ENCODE measurements around the gene FANCE.
"Not testable (repeated sequence)": the region's sequence is repeated elsewhere in the genome, so short reads cannot be mapped to it uniquely, and the experiment has no call there.

Gene FANCE

GRCh38 chr6:35500782-35501181, 48.6 kb downstream of the FANCE start:
- DNase-seq = no peak

DNA sequence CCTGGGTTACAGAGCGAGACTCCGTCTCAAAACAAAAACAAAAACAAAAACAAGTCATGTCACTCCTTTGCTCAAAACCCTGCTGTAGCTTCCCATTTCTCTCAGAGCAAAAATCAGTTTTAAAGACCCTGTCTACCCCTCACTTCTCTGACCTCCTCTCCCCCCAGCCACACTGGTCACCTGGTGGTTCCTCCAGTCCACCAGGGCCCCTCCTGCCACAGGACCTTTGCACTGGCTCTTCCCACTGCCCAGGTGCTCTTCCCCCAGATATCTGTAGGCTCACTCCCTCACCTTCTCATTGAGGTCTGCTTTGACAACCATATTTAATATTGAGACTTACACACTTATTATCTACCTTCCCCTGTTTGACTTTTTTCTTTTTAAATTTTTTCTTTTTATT, 49.6 kb downstream of the FANCE start:
- DNase-seq = no peak

DNA sequence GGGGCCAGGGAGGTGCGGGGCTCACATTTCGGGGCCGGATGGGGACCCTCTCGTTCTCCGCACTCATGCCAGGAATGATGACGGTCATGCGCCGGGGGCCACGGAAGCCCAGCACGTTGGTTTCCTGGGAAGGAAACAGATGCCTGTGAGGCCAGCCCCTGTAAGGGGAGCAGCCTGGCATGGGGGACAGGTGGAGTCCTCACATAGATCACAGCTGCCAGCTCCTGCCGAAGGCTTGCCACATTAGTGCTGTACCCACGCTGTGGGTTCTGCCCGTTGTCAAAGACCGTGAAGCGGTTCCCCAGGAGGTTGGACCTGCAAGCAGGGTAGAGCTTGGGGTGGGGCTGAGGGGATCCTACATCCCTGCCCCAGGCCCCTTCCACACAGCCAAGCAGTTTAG, 51.4 kb downstream of the FANCE start:
- no peak for DNase-seq

- DNase-seq = no peak
Observed at GRCh38 chr6:35505999-35506412, 53.9 kb downstream of the FANCE start.

- no peak for DNase-seq
Observed at GRCh38 chr6:35506536-35506935, 54.4 kb downstream of the FANCE start.

- no peak for DNase-seq
Observed at GRCh38 chr6:35507221-35507620, 55.1 kb downstream of the FANCE start.

- no peak for DNase-seq
Observed at GRCh38 chr6:35508027-35508426, 55.9 kb downstream of the FANCE start.

DNA sequence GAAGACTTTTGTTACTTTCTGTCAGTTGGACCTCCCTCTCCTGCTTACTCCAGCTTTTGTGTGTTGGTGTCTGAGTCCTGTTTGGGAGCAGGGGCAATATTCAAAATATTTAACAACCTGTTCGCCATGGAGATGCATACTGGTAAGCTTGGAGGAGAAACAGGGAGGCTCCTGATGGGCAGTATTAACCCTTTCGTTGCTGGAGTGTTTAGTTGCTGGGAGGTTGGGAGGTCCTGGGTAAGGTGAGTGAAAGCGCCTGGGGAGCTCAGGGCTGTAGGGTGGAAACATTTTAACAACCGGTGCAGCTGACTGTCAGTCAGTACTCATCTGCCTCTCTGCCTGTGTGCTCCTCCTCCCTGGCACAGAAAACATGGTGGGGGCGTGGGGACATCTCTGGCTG, 56.4 kb downstream of the FANCE start:
- no peak for DNase-seq

DNA sequence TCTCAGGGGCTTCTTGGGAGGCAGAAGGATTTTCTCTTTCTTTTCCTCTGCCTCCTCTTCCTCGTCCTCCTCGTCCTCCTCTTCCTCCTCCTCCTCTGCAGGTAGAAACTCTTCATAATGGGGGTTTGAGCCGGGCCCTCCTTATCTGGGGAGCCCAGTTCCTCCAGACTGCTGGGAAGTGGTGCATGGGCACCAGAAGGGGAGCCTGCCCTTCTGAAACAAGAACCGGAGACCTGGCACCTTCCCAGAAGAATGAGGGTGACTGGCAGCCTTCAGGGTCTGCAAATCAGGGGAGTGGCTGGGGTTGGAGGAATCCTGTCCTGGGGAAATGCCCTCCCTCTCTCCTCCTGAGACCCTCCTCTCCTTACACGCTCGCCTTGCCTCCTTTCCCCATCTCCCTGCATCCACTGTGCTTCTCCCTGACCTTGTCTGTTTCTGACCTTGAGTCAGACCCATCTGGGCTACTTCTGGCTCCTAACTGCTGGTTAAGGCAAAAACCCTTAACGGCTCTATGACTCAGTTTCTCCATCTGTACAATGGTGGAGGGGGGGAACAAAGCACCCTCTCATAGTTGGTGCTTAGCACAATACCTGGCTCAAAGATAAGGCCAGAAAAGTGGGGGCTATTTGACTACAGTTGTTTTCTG, 58.9 kb downstream of the FANCE start:
- no peak for DNase-seq

GRCh38 chr6:35511562-35511941, 59.4 kb downstream of the FANCE start:
- no peak for DNase-seq

GRCh38 chr6:35512006-35512405, 59.9 kb downstream of the FANCE start:
- no peak for DNase-seq

- no peak for DNase-seq
Observed at GRCh38 chr6:35512740-35513139, 60.6 kb downstream of the FANCE start, which contains the start of gene TULP1. Gene TULP1, minus strand, starts transcription at chr6:35512896. Its CDS starts 38 bp downstream, at chr6:35512858.

- no peak for DNase-seq
Observed at GRCh38 chr6:35514587-35514986, 62.4 kb downstream of the FANCE start.

- DNase-seq = not testable (repeated sequence)
Observed at GRCh38 chr6:35515939-35516338, 63.8 kb downstream of the FANCE start.
